ENCODE measurements around the gene NCKAP5L.

- TF ChIP-seq CTCF (IDR thresholded peaks at IDR 0.05), result peak; percentile 90 to 98 (median 92)
- TF ChIP-seq POLR2A (IDR thresholded peaks at IDR 0.05), result no peak
Measured at GRCh38 chr12:49866859-49867569, 38.8 kb upstream of the NCKAP5L start.

Data from testis (tissue), 2 donors.